Astrocyte (in vitro differentiated cells and primary cell): Measurements from ENCODE around the gene GAMT. TPM values are rescaled to one million over a fixed set of nuclear protein-coding genes. Genes with fewer than 3 reads are reported as not detected.
A peak's percentile ranks its signal among the peaks of the same experiment; 100 is the strongest.

Experiments
- DNase-seq: peaks from one replicate; pipeline ENCODE4 v3.0.0-alpha.2; 2010; ENCODE audit warnings: low read depth
- FAIRE-seq: peaks from 2 replicates; lab custom pipeline; 2011; peaks lifted over from hg19 to GRCh38; lab: Jason Lieb, UNC
- H2AFZ ChIP-seq: 2 replicates; pipeline ENCODE4 v1.6.0; 2012; ENCODE audit warnings: low read depth, low read length, inconsistent platforms
- H3K27ac ChIP-seq: 2 replicates; pipeline ENCODE4 v1.5.1; 2011; ENCODE audit warnings: low read depth, low read length, inconsistent platforms
- H3K27me3 ChIP-seq: 2 replicates; pipeline ENCODE4 v1.6.0; 2011; ENCODE audit warnings: low read length, inconsistent platforms; ENCODE audit not compliant: insufficient read depth
- H3K36me3 ChIP-seq: 2 replicates; pipeline ENCODE4 v1.5.1; 2011; ENCODE audit warnings: low read length, inconsistent platforms; ENCODE audit not compliant: insufficient read depth
- H3K4me1 ChIP-seq: 2 replicates; pipeline ENCODE4 v1.5.1; 2011; ENCODE audit warnings: low read length, inconsistent platforms; ENCODE audit not compliant: insufficient read depth
- H3K4me2 ChIP-seq: 2 replicates; pipeline ENCODE4 v1.6.0; 2012; ENCODE audit warnings: low read length, inconsistent platforms
- H3K4me3 ChIP-seq: 2 replicates; pipeline ENCODE4 v1.5.1; 2011; ENCODE audit warnings: low read depth, mild to moderate bottlenecking, low read length, inconsistent platforms; ENCODE audit not compliant: insufficient read depth
- H3K79me2 ChIP-seq: 2 replicates; pipeline ENCODE4 v1.6.0; 2012; ENCODE audit warnings: mild to moderate bottlenecking, low read length, inconsistent platforms; ENCODE audit not compliant: insufficient read depth
- H3K9ac ChIP-seq: 2 replicates; pipeline ENCODE4 v1.6.0; 2012; ENCODE audit warnings: mild to moderate bottlenecking, low read length, inconsistent platforms
- H3K9me3 ChIP-seq: 2 replicates; pipeline ENCODE4 v1.5.1; 2012; ENCODE audit warnings: low read depth, mild to moderate bottlenecking, low read length, inconsistent platforms; ENCODE audit not compliant: insufficient read depth
- H4K20me1 ChIP-seq: 2 replicates; pipeline ENCODE4 v1.6.0; 2012; ENCODE audit warnings: low read length, inconsistent platforms; ENCODE audit not compliant: insufficient read depth
- H3K27ac Mint-ChIP-seq: one replicate; pipeline ENCODE4 v1.8.0; 2021; ENCODE audit warnings: mild to moderate bottlenecking, mixed read lengths; ENCODE audit not compliant: unreplicated experiment
- H3K27me3 Mint-ChIP-seq: one replicate; pipeline ENCODE4 v1.8.0; 2021; ENCODE audit warnings: low read depth, mixed read lengths; ENCODE audit not compliant: unreplicated experiment
- H3K36me3 Mint-ChIP-seq: one replicate; pipeline ENCODE4 v1.8.0; 2021; ENCODE audit warnings: low read depth, mixed read lengths; ENCODE audit not compliant: unreplicated experiment
- H3K4me1 Mint-ChIP-seq: one replicate; pipeline ENCODE4 v1.8.0; 2021; ENCODE audit warnings: low read depth, mixed read lengths; ENCODE audit not compliant: unreplicated experiment
- H3K4me3 Mint-ChIP-seq: one replicate; pipeline ENCODE4 v1.8.0; 2021; ENCODE audit warnings: mild to moderate bottlenecking, moderate library complexity, mixed read lengths; ENCODE audit not compliant: unreplicated experiment
- H3K9me3 Mint-ChIP-seq: one replicate; pipeline ENCODE4 v1.8.0; 2021; ENCODE audit warnings: mild to moderate bottlenecking, mixed read lengths; ENCODE audit not compliant: unreplicated experiment
- EZH2 ChIP-seq: IDR thresholded peaks from 2 replicates; pipeline ENCODE4 v1.6.1; 2012; ENCODE audit warnings: mild to moderate bottlenecking, low read length, inconsistent platforms; ENCODE audit not compliant: insufficient read depth
- total RNA-seq: library from RNA; stranded (reverse); gene quantifications from 2 replicates; pipeline ENCODE4 v1.2.1, GENCODE V29; 2021
- TF ChIP-seq, protein P1 (sequence below): IDR thresholded peaks from 2 replicates; pipeline ENCODE4 v1.5.1; 2011; ENCODE audit warnings: low read depth, mild to moderate bottlenecking, inconsistent platforms, low read length, moderate library complexity; ENCODE audit not compliant: insufficient read depth

Gene GAMT
- total RNA-seq, 1 donor from 2014 or later: 35.9 TPM

DNA sequence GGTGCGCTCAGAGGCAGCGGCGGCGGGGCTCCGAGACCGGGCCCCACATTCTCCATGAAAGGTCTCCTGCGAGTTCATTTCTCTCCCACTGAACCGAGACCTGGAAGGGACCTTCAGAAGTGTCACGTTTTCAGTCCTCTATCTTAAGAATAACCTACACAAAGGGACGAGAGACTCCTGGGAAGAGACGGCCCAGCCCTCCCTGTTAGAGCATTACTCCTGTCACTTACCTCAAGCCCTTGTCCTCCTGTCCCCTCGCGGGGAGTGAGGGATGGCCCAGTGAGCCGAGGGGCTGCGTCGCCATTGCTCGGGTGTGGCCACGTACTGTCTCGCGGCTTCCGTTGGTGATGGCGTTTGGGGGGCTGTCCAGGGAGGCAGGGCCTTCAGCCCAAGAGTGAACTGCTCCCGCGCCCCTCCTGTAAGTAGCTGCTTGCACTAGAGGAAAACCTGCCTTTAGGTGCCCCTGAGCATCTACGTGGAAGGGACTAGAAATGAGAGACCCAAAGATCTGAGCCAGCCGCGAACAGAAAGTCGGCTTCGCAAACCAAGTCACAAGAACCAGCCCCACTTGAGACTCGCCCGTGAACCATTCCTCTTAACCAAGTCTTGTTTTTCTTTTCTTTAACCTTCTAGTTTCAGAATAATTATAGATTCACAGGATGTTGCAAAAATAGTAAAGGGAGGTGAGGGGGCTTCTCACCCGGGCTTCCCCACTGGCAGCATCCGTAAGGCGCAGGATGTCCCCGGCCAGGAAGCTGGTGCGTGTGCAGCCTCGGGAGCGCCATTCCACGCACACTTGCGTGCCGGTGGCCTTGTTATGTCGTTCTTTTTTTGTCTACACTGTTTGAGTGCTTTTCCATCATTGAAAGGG lies 38.7 kb downstream of the GAMT start:
- H3K9ac ChIP-seq: peak overlapping the region; percentile 81
- H3K27ac Mint-ChIP-seq: peak overlapping the region; percentile 35
- no peaks in the 10 kb centered on the region for H3K27me3 Mint-ChIP-seq
- peaks cover 14% of the 10 kb centered on the region for H3K4me1 Mint-ChIP-seq
- no peaks in the 10 kb centered on the region for H3K9me3 Mint-ChIP-seq
- H3K36me3 ChIP-seq: peaks cover 28% of the 10 kb centered on the region
- H3K4me3 Mint-ChIP-seq: no peak overlapping the region
- H3K27me3 ChIP-seq: no peaks in the 10 kb centered on the region
- H3K4me2 ChIP-seq: peak overlapping the region; percentile 89
- no peak for FAIRE-seq
- no peak overlapping the region for H2AFZ ChIP-seq
- no peak for DNase-seq
- H3K9me3 ChIP-seq: no peaks in the 10 kb centered on the region
- TF ChIP-seq, protein P1, sequence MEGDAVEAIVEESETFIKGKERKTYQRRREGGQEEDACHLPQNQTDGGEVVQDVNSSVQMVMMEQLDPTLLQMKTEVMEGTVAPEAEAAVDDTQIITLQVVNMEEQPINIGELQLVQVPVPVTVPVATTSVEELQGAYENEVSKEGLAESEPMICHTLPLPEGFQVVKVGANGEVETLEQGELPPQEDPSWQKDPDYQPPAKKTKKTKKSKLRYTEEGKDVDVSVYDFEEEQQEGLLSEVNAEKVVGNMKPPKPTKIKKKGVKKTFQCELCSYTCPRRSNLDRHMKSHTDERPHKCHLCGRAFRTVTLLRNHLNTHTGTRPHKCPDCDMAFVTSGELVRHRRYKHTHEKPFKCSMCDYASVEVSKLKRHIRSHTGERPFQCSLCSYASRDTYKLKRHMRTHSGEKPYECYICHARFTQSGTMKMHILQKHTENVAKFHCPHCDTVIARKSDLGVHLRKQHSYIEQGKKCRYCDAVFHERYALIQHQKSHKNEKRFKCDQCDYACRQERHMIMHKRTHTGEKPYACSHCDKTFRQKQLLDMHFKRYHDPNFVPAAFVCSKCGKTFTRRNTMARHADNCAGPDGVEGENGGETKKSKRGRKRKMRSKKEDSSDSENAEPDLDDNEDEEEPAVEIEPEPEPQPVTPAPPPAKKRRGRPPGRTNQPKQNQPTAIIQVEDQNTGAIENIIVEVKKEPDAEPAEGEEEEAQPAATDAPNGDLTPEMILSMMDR: no peak
- TF ChIP-seq EZH2: no peak
- peaks cover 4% of the 10 kb centered on the region for H4K20me1 ChIP-seq
- H3K36me3 Mint-ChIP-seq: peaks cover 12% of the 10 kb centered on the region
- peak overlapping the region; percentile 53 for H3K4me3 ChIP-seq
- peaks cover 30% of the 10 kb centered on the region for H3K79me2 ChIP-seq
- H3K27ac ChIP-seq: peak overlapping the region; percentile 91
- H3K4me1 ChIP-seq: peaks cover 46% of the 10 kb centered on the region

DNA sequence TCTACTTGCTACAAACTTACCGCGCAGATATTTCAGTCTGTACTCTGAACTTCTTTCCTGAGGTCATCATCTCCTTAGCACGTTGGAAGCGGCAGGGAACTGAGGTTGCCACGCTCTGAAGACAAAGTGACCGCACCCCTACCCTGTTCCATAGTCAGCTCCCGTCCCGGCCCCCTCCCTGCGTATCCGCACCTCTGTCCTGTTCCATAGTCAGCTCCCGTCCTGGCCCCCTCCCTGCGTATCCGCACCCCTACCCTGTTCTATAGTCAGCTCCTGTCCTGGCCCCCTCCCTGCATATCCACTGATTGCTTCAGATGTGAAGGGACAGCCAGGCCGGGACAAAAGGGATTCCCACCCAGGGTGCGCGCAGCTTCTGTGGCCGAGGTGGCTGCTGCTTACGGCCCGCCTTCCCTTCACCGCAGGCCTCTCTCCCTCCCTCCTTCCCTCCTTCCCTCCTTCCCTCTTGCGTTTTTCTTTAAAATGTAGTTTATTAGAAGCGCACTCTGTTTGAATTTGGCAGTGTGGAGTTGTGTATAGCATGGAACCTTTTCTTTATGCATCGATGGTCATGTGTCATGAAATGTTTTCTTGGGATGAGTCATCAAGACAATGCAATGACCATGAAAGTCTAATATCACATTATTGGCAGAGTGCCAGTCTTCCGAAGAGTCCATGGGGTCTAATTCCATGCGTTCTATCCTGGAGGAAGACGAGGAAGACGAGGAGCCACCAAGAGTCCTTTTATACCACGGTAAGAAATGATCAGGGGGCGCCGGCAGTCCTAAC lies 39.5 kb downstream of the GAMT start:
- Mint-ChIP-seq H3K27me3 (no peaks in the 10 kb centered on the region), H3K9me3 (no peaks in the 10 kb centered on the region), H3K36me3 (peaks cover 14% of the 10 kb centered on the region), H3K27ac (peak overlapping the region; percentile 77), H3K4me3 (peak overlapping the region; percentile 70), H3K4me1 (peaks cover 14% of the 10 kb centered on the region)
- Histone ChIP-seq H3K4me3 (peak overlapping the region; percentile 53), H4K20me1 (peaks cover 8% of the 10 kb centered on the region), H3K4me1 (peaks cover 46% of the 10 kb centered on the region), H3K4me2 (peak overlapping the region; percentile 89), H3K27ac (peak overlapping the region; percentile 91), H3K27me3 (no peaks in the 10 kb centered on the region), H3K36me3 (peaks cover 27% of the 10 kb centered on the region), H2AFZ (no peak overlapping the region), H3K9ac (peak overlapping the region; percentile 81), H3K9me3 (no peaks in the 10 kb centered on the region), H3K79me2 (peaks cover 36% of the 10 kb centered on the region)
- DNase-seq: peak; percentile 84
- FAIRE-seq: peak; percentile 41
- TF ChIP-seq, protein P1: no peak
- no peak for TF ChIP-seq EZH2
